HG03439 (cell line): Measurements from ENCODE around the gene PDE4D.
A peak's percentile ranks its signal among the peaks of the same experiment; 100 is the strongest.

ENCODE experiments used
- ATAC-seq: cut with Tn5 transposase; IDR thresholded peaks from one replicate; pipeline ENCODE4 v1.9.1; 2021; ENCODE audit warnings: mild to moderate bottlenecking, moderate library complexity; ENCODE audit not compliant: unreplicated experiment

Gene PDE4D

DNA sequence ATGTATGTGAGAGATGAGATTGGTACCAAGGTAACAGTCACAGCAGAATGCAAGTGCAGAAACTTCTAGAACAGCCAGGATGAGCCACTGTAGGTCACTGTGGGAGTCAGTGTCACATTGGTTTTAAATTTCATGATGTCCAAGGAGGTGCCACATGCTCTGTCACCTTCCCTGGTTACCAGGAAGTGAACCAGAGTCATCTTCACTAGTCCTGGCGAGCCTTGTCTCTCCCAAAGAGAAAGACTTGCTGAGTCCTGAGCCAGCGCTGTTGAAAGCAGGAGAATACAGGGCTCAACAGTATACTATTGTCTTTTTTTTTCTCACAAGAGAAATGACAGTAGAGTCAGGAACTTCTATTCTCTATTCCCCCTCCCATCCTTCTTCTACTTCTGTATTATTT lies 695.2 kb downstream of the PDE4D start:
- no peak for ATAC-seq

DNA sequence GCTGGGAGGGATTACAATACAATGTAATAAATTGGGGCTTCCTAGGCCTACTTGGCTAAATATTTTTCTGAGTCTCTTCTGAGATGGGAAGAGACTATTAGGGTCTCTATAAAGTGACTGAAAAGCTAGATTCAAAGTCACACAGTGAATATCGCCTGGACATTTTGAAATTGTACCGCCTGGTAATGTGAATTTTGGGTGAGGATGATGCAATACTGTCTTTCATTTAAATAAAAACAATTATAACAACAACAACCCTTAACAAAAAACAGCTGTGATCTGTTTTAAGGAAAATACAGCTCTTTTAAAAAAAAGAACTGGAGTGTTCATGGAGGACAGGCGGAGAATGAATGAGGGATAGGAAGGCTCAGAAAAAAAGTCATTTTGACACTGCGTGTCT lies 695.6 kb downstream of the PDE4D start:
- no peak for ATAC-seq

DNA sequence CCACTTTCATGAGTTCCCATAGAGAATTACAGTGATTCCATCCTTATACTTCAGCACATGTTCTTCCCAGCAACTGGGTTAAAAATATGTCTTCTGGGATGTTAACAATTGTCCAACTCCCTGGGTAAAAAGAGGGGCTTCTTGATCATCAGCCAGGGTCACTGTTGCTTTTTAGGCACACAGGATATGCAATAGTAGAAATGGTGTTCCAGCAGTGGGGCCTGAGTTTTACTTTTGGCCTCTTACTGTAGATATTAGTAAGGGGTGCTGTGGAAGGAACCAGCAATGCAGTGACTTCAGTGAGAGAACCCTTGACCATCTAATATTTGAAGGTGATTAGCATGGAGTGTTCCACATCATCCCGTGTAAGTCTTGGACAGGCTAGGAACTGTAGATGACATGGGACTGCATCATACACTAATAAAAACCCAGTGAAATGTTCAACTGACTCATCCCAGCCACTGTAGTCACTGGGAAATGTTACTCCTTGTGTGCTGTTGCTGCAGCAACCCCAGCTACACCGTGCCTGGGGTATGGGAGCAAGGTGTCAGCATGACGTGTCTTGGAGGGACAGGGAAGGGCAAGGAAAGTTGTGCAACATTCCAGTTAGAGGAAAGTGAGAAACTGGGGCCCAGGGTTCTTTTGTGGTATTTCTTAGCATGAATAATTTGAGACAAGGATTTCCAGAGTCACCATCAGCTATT lies 699.8 kb downstream of the PDE4D start:
- no peak for ATAC-seq

DNA sequence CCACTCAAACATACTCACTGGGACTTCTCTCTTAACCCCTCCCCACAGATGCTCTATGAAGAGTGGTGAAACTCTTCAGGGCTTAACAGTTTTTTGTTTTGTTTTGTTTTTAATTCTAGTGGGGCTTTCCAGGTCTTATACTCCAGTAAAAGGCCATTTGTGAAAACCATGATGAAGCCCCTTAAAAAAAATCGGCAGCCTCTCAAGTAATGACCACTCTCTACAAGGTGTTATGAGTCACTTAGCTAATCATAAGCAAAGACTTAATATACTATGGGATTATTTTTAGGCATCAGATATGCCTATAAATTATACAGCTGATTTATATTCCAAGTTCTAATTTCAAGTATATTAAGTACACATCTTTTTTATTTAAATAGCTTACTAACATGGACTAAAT lies 702.8 kb downstream of the PDE4D start:
- no peak for ATAC-seq

GRCh38 chr5:59189472-59190244 lies 703.9 kb downstream of the PDE4D start:
- no peak for ATAC-seq

GRCh38 chr5:59188419-59189225 lies 704.9 kb downstream of the PDE4D start:
- peak; percentile 72 for ATAC-seq

DNA sequence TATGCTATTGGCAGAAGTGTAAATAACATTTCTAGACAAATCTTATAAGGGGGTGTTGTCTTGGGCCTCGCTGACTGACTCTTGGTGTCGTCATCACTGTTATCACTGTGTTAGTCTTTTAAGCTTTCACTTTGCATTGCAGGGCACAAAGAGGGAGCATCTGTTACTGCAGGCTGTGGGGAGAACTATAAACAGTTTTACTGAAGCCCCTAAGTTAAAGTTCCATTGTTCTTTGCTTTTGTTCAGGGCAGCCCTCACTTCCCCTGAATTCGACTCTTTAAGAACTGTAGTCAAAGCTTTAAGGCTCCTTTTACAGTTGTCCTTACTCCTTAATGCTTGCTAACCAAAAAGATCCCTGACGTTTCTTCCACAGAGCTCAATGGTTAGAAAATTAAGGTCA lies 705.7 kb downstream of the PDE4D start:
- ATAC-seq, result peak; percentile 76

DNA sequence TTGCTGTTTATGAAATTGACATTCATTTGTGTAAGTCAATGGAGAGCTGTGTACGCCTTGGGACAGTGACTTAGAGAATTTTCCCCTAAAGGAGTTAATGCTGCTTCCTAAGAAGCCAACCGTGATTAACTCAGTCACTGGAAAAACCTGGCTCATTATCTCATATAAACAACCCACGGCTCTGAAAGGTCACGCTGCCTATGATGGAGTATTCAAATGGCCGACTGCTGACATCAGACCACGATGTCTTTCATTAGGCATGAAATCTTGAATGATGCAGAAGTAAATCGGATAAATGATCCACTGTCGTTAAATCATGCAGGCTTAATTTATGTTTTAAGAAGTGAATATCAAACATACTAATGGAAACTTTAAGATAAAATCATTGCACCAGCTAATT lies 706.9 kb downstream of the PDE4D start:
- no peak for ATAC-seq

DNA sequence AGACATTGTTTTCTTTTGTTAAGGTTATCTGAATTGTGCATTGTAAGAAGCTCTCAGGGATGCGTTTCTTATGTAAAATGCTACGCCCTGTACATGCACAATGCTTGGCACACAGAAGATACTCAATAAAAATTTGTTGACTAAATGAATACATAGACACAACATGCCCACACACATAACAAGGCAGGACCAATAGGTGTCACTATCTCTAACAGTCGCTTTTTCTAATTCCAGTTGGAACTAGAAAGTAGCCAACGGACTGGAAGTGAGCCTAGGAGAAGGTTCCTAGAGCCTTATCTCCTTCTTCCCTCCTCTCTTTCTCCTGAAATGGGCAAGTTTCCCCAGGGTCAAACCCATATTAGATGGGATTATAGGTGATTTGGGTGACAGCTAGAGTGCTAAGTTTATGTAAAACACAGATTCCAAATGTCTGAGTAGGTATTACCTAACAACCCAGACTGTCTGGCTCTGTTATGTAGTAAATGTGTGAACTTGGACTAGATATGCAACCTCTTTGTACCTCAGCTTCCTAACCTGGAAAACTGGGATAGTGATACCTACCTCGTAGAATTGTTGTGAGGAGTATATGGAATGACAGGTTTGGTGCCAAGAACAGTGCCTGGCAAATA lies 707.7 kb downstream of the PDE4D start:
- ATAC-seq, result no peak

DNA sequence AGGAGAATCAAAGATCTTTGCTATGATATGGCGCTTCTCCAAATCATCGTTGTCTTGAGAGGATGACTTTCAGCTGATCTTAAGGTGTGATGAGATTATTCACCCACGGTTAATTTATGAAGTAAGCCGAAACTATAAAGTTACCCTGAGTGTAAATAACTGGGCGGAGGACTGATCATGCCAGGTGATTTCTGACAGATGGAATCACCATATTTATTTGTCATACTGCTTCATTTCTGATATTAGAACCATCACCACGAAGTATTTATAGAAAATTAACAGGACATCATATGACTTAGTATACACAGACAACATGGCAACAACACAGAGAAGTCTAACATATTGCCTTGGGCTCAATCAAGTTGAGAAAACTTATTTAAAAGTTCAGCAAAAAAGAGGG lies 708.8 kb downstream of the PDE4D start:
- ATAC-seq, result no peak

GRCh38 chr5:59182760-59183159 lies 710.8 kb downstream of the PDE4D start:
- no peak for ATAC-seq

DNA sequence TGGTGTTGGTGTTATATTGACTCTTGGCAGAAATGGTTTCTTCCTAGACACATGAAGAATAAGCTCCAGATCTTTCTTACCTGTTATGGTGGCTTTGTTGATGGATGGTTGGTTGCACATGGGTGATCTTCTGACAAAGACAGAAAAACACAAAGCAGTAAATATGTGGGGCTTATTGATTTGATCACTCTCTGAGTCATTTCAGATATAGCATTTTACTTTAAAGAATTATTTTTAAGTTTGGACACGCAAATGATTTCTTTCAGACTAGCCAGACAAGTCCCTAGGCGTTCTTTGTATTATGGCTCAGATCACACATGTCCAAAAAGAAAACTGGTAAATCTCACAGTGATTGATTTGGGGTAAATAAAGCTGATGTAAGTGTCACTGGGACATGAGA lies 713.0 kb downstream of the PDE4D start:
- peak; percentile 76 for ATAC-seq

- no peak for ATAC-seq
Measured at GRCh38 chr5:59179704-59180103, 713.8 kb downstream of the PDE4D start.

DNA sequence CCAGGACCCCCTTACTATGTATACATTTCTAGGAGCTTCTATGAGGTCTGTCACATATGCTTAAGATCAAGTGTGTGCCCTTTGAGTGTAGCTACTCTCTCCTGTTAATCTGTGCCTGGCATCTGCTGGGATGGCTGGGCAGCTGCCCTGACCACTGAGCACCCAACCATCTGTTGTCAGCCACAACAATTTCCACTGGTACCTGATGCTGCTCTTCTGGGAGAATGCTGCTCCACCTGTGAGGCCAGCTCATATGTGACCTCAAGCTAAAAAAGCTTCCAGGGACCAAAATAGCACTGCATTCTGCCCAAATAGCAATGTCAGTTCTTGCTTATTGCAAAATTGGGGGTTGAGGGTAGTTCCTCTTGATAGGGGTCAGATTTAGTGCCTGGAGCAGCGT lies 715.0 kb downstream of the PDE4D start:
- no peak for ATAC-seq

GRCh38 chr5:59178071-59178470 lies 715.5 kb downstream of the PDE4D start:
- no peak for ATAC-seq

GRCh38 chr5:59177644-59178043 lies 715.9 kb downstream of the PDE4D start:
- ATAC-seq, result no peak

- ATAC-seq, result no peak
Measured at GRCh38 chr5:59174248-59174844, 719.2 kb downstream of the PDE4D start.

GRCh38 chr5:59173578-59173977 lies 719.9 kb downstream of the PDE4D start:
- no peak for ATAC-seq

DNA sequence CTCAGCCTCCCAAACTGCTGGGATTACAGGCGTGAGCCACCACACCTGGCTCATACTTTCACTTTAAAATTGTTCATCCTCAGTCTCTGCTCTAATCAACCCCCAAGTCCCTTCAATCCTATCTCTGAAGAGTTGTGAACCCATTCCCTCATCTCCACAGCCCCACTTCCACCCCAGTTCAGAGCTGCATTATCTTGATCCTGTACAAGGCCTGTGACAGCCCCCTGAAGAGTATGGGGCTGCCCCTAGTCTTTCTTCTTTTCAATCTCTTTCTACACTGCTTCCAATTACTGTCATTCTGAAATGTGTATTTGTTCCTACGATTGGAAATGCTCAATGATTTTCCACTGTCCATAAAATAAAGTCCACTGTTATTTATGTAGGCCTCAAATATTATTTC lies 722.4 kb downstream of the PDE4D start:
- no peak for ATAC-seq

GRCh38 chr5:59169768-59170150 lies 723.8 kb downstream of the PDE4D start:
- no peak for ATAC-seq
